Measurements from ENCODE around the gene MTCL3.

Gene MTCL3

GRCh38 chr6:127518710-127519468 is at the start of gene MTCL3:
TSS of gene MTCL3 (minus strand) at chr6:127519335.
- no peak for TF ChIP-seq MAX (IDR thresholded peaks at IDR 0.05; ENCODE audit: low read depth, low read length)
- TF ChIP-seq CTCF (IDR thresholded peaks at IDR 0.05; ENCODE audit: low read depth, low read length) = no peak
- TF ChIP-seq MYC (IDR thresholded peaks at IDR 0.05; ENCODE audit: low read depth, low read length) = no peak
- TF ChIP-seq POLR2A (IDR thresholded peaks at IDR 0.05; ENCODE audit: extremely low read depth, insufficient read length) = no peak
- H3K4me3 ChIP-seq (ENCODE audit: low read depth, low read length) = no peak within 1 kb of the TSS
- no peak for DNase-seq (ENCODE audit: low read depth)

- no peak for DNase-seq (ENCODE audit: low read depth)
- TF ChIP-seq POLR2A (IDR thresholded peaks at IDR 0.05; ENCODE audit: extremely low read depth, insufficient read length) (no peak), MYC (IDR thresholded peaks at IDR 0.05; ENCODE audit: low read depth, low read length) (no peak), MAX (IDR thresholded peaks at IDR 0.05; ENCODE audit: low read depth, low read length) (no peak), CTCF (IDR thresholded peaks at IDR 0.05; ENCODE audit: low read depth, low read length) (no peak)
- H3K4me3 ChIP-seq (ENCODE audit: low read depth, low read length) = no peak overlapping the region
These were observed 48.3 kb upstream of the MTCL3 start for GRCh38 chr6:127567476-127567875.

- no peak for TF ChIP-seq MAX (IDR thresholded peaks at IDR 0.05; ENCODE audit: low read depth, low read length)
- TF ChIP-seq POLR2A (IDR thresholded peaks at IDR 0.05; ENCODE audit: extremely low read depth, insufficient read length) = no peak
- TF ChIP-seq MYC (IDR thresholded peaks at IDR 0.05; ENCODE audit: low read depth, low read length) = no peak
- no peak for TF ChIP-seq CTCF (IDR thresholded peaks at IDR 0.05; ENCODE audit: low read depth, low read length)
- no peak for DNase-seq (ENCODE audit: low read depth)
- no peak overlapping the region for H3K4me3 ChIP-seq (ENCODE audit: low read depth, low read length)
These were observed 47.5 kb upstream of the MTCL3 start for GRCh38 chr6:127566651-127567050.

- H3K4me3 ChIP-seq (ENCODE audit: low read depth, low read length) = no peak overlapping the region
- no peak for DNase-seq (ENCODE audit: low read depth)
- TF ChIP-seq POLR2A (IDR thresholded peaks at IDR 0.05; ENCODE audit: extremely low read depth, insufficient read length) (no peak), MAX (IDR thresholded peaks at IDR 0.05; ENCODE audit: low read depth, low read length) (no peak), MYC (IDR thresholded peaks at IDR 0.05; ENCODE audit: low read depth, low read length) (no peak), CTCF (IDR thresholded peaks at IDR 0.05; ENCODE audit: low read depth, low read length) (no peak)
These were observed 47.0 kb upstream of the MTCL3 start for GRCh38 chr6:127566119-127566518.

GRCh38 chr6:127564761-127565160 is 45.6 kb upstream of the MTCL3 start:
- DNase-seq (ENCODE audit: low read depth) = no peak
- H3K4me3 ChIP-seq (ENCODE audit: low read depth, low read length) = no peak overlapping the region
- TF ChIP-seq CTCF (IDR thresholded peaks at IDR 0.05; ENCODE audit: low read depth, low read length) = no peak
- no peak for TF ChIP-seq POLR2A (IDR thresholded peaks at IDR 0.05; ENCODE audit: extremely low read depth, insufficient read length)
- no peak for TF ChIP-seq MAX (IDR thresholded peaks at IDR 0.05; ENCODE audit: low read depth, low read length)
- TF ChIP-seq MYC (IDR thresholded peaks at IDR 0.05; ENCODE audit: low read depth, low read length) = no peak
